ENCODE measurements around the gene CASP9.
"Not testable (repeated sequence)": the region's sequence is repeated elsewhere in the genome, so short reads cannot be mapped to it uniquely, and the experiment has no call there.

DNA sequence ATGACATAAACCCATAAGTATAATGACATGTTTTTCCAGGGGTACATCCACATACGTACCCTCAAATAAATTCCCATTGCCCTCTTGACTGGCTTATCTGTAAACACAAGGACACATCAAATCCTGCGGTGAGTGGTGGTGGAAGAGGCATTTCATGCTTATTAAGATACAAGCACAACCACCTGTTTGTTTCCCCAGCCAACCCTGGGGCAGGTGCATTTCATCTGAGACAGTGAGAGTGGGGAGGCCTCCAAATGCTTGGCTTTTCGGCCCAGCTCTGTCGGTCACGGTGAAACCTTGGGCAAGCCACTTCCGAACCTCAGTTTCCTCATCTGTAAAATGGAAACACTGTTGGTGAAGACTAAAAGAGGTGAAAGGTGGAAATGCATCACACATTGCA, 39.6 kb downstream of the CASP9 start:
- TF ChIP-seq, protein P1, sequence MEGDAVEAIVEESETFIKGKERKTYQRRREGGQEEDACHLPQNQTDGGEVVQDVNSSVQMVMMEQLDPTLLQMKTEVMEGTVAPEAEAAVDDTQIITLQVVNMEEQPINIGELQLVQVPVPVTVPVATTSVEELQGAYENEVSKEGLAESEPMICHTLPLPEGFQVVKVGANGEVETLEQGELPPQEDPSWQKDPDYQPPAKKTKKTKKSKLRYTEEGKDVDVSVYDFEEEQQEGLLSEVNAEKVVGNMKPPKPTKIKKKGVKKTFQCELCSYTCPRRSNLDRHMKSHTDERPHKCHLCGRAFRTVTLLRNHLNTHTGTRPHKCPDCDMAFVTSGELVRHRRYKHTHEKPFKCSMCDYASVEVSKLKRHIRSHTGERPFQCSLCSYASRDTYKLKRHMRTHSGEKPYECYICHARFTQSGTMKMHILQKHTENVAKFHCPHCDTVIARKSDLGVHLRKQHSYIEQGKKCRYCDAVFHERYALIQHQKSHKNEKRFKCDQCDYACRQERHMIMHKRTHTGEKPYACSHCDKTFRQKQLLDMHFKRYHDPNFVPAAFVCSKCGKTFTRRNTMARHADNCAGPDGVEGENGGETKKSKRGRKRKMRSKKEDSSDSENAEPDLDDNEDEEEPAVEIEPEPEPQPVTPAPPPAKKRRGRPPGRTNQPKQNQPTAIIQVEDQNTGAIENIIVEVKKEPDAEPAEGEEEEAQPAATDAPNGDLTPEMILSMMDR (conservative IDR thresholded peaks at IDR 0.05): not testable (repeated sequence)
- not testable (repeated sequence) for TF ChIP-seq EZH2 (IDR thresholded peaks at IDR 0.05; ENCODE audit: low read depth)

Data from PC-9 (cell line).